ENCODE measurements around the gene PRR36.

The PRR36 gene

DNA sequence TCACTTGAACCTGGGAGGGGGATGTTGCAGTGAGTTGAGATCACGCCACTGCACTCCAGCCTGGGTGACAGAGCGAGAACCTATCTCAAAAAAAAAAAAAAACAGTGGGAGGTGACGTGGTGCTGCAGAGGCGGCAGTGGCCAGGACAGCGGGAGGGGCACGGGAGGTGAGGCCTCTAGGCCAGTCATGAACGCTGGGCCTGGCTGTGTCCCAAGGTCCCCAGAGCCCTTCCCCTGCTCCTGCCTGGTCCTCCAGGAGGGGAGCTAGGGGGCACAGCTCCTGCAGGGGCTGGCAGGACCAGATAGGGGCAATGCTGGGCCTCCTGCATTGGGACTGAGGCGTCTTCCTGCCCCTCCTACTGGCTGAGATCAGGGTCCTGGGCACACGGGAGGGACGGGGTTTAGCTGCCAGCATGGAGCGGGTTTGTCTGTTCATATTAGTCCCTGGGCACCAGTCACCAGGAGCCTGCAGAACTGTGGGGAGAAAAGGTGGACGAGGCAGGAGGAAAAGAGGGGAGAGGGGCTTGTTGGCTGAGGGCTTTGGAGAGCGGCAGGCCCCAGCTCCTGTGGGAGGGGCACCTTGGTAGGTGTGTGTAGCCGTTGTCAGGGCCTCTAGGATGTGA, 34.0 kb upstream of the PRR36 start:
- Histone ChIP-seq H3K9me3 (no peaks in the 10 kb centered on the region), H3K27me3 (peaks cover 0 to 18% of the 10 kb centered on the region in 2 donors), H3K4me1 (peaks cover 0 to 36% (median 27%) of the 10 kb centered on the region in 4 donors), H3K36me3 (peaks cover 41 to 63% (median 61%) of the 10 kb centered on the region in 3 donors), H3K27ac (no peak overlapping the region), H3K4me3 (no peak overlapping the region)
- intact Hi-C loops (cut with DNase I; ENCODE audit: low total_unique reads) = no loop called here
- no peak for DNase-seq
- TF ChIP-seq, protein P1, sequence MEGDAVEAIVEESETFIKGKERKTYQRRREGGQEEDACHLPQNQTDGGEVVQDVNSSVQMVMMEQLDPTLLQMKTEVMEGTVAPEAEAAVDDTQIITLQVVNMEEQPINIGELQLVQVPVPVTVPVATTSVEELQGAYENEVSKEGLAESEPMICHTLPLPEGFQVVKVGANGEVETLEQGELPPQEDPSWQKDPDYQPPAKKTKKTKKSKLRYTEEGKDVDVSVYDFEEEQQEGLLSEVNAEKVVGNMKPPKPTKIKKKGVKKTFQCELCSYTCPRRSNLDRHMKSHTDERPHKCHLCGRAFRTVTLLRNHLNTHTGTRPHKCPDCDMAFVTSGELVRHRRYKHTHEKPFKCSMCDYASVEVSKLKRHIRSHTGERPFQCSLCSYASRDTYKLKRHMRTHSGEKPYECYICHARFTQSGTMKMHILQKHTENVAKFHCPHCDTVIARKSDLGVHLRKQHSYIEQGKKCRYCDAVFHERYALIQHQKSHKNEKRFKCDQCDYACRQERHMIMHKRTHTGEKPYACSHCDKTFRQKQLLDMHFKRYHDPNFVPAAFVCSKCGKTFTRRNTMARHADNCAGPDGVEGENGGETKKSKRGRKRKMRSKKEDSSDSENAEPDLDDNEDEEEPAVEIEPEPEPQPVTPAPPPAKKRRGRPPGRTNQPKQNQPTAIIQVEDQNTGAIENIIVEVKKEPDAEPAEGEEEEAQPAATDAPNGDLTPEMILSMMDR (IDR thresholded peaks at IDR 0.05) = no peak

DNA sequence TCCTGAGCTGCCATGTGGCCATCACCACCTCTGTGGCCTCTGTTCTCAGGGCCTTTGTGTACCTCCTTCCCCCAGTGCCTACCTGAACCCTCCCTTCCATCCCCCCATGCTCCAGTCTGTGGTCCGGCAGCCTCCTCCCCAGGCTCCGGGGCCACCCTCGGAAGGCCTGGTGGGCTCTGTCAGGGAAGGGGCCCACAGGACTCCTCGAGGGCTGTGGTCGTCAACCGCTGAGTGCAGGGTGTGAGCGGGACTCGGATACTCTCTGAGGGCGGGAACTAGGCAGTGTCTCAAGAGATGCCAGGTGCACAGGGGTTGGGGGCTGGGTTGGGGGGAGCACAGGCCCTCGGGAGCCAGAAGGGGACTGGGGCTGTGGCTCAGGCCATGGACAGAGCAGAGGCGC, 33.4 kb upstream of the PRR36 start:
- Histone ChIP-seq H3K4me3 (no peak overlapping the region), H3K9me3 (no peaks in the 10 kb centered on the region), H3K27ac (no peak overlapping the region), H3K4me1 (peaks cover 0 to 43% (median 33%) of the 10 kb centered on the region in 4 donors), H3K36me3 (peaks cover 37 to 57% (median 55%) of the 10 kb centered on the region in 3 donors), H3K27me3 (peaks cover 0 to 12% of the 10 kb centered on the region in 2 donors)
- DNase-seq = no peak
- intact Hi-C loops (cut with DNase I; ENCODE audit: low total_unique reads) = no loop called here
- TF ChIP-seq, protein P1 (IDR thresholded peaks at IDR 0.05) = no peak

DNA sequence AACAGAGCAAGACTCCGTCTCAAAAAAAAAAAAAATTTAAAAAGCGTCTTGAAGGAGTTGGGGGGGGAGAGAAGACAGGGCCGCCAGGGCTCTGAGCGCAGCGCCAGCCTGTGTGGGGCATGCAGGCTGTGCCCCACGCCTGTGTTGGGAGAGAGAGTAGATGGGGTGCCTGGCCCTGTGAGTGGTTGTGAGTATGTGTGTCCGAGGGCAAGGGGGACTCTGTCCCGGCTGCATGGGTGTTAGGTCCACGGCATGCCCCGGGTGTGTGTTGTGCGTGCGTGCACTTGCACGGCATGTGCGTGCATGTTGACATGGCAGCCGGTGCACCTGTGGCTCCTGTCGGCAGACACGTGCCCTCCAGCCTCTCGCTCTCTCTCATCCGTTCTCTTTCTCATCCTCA, 32.9 kb upstream of the PRR36 start:
- TF ChIP-seq, protein P1 (IDR thresholded peaks at IDR 0.05) = no peak
- intact Hi-C loops (cut with DNase I; ENCODE audit: low total_unique reads) = no loop called here
- Histone ChIP-seq H3K27ac (no peak overlapping the region), H3K9me3 (no peaks in the 10 kb centered on the region), H3K4me3 (no peak overlapping the region), H3K36me3 (peaks cover 33 to 52% (median 51%) of the 10 kb centered on the region in 3 donors), H3K27me3 (peaks cover 0 to 8% of the 10 kb centered on the region in 2 donors), H3K4me1 (peaks cover 0 to 47% (median 35%) of the 10 kb centered on the region in 4 donors)
- no peak for DNase-seq

DNA sequence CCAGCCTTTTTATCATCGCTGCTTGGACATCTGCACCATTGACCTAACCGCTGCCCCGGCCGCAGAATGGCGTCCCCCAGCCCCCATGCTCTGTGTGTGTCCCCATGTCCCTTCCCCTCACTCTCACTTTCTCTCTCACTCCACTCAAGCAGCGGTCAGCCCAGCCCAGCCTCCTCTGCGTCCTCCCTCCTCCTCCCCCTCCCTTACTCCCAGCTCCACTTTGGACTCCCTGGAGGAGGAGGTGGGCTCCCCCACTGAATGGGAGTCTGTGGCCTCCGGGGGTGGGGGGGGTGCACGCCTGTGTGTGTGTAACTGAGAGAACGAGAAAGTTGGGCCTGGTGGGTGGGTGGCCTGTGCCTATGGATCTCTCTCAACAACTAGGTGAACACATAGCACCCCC, 31.7 kb upstream of the PRR36 start:
- Histone ChIP-seq H3K9me3 (no peaks in the 10 kb centered on the region), H3K36me3 (peaks cover 20 to 40% (median 38%) of the 10 kb centered on the region in 3 donors), H3K27me3 (peaks cover 0 to 4% of the 10 kb centered on the region in 2 donors), H3K4me1 (peaks cover 0 to 49% (median 35%) of the 10 kb centered on the region in 4 donors), H3K27ac (no peak overlapping the region), H3K4me3 (no peak overlapping the region)
- intact Hi-C loops (cut with DNase I; ENCODE audit: low total_unique reads) = no loop called here
- TF ChIP-seq, protein P1 (IDR thresholded peaks at IDR 0.05) = no peak
- DNase-seq = no peak

DNA sequence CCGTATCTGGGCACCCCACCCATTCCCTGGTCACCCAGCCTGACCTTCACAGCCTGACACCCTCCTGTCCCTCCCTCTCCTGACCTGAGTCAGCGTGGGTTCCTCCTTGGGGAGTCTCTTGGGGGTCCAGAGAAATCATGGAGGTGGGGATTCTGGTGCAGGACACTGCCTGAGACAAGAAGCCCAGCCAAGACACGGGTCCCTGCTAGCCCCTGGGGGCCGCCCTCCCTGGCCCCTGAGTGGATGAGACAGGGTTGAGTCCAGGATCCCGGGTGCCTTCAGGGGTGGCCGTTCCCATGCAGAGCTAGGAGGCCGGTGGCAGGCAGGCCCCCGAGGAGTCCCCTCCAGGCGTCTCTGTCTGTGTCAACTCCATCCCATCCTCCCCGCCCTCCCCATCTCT, 31.1 kb upstream of the PRR36 start:
- TF ChIP-seq, protein P1 (IDR thresholded peaks at IDR 0.05) = no peak
- Histone ChIP-seq H3K4me3 (peak overlapping the region in 1 of 2 donors; percentile 76), H3K27me3 (peaks cover 0 to 3% of the 10 kb centered on the region in 2 donors), H3K9me3 (no peaks in the 10 kb centered on the region), H3K27ac (no peak overlapping the region), H3K4me1 (peaks cover 0 to 49% (median 35%) of the 10 kb centered on the region in 4 donors), H3K36me3 (peaks cover 14 to 34% (median 32%) of the 10 kb centered on the region in 3 donors)
- intact Hi-C loops (cut with DNase I; ENCODE audit: low total_unique reads) = no loop called here
- DNase-seq = no peak
